Measurements from ENCODE around the gene CD84.

Gene CD84

DNA sequence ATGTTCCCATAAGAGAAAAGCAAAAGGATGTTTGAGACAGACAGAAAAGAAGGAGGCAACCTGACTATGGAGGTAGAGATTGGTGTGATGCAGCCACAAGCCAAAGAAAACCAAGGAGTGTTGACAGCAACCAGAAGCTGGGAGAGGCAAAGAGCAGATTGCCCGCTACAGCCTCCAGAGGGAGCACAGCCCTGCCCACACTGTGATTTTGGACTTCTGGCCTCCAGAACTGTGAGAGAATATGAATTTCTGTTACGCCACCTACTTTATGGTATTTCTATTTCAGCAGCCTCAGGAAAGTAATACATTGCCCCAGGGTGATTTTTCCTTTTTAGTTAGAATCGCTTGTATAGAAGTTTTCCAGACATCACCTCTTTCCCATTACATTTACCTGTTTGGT is 84.7 kb downstream of the CD84 start:
- TF ChIP-seq, protein P1, sequence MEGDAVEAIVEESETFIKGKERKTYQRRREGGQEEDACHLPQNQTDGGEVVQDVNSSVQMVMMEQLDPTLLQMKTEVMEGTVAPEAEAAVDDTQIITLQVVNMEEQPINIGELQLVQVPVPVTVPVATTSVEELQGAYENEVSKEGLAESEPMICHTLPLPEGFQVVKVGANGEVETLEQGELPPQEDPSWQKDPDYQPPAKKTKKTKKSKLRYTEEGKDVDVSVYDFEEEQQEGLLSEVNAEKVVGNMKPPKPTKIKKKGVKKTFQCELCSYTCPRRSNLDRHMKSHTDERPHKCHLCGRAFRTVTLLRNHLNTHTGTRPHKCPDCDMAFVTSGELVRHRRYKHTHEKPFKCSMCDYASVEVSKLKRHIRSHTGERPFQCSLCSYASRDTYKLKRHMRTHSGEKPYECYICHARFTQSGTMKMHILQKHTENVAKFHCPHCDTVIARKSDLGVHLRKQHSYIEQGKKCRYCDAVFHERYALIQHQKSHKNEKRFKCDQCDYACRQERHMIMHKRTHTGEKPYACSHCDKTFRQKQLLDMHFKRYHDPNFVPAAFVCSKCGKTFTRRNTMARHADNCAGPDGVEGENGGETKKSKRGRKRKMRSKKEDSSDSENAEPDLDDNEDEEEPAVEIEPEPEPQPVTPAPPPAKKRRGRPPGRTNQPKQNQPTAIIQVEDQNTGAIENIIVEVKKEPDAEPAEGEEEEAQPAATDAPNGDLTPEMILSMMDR (IDR thresholded peaks at IDR 0.05; ENCODE audit: low read depth, low read length), result peak; percentile 30
- TF ChIP-seq POLR2A (IDR thresholded peaks at IDR 0.05; ENCODE audit: extremely low read depth, insufficient read length), result no peak
- H3K4me3 ChIP-seq (ENCODE audit: low read depth, low read length), result no peak overlapping the region
- peak; percentile 32 for DNase-seq (ENCODE audit: low read depth)

DNA sequence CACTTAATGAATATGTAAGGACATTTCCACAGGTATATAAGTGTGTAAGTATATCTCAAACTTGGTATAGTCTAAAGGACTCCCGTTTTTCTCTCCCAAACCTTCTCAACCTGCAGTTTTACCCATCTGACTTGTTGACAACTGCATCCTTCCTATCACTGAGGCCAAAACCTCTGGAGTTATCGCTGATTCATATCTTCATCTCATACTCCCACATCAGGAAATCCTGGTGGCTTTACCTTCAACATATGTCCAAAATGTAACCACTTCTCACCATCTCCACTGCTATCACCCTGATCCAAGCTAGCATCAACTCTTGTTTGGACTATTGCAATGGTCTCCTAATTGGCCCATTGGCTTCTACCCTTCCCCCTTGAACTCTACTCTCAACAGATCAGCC is 86.7 kb downstream of the CD84 start:
- H3K4me3 ChIP-seq (ENCODE audit: low read depth, low read length), result no peak overlapping the region
- TF ChIP-seq, protein P1 (IDR thresholded peaks at IDR 0.05; ENCODE audit: low read depth, low read length), result no peak
- TF ChIP-seq MYC (IDR thresholded peaks at IDR 0.05; ENCODE audit: low read depth, low read length) (no peak), POLR2A (IDR thresholded peaks at IDR 0.05; ENCODE audit: extremely low read depth, insufficient read length) (no peak)
- TF ChIP-seq, protein P2, sequence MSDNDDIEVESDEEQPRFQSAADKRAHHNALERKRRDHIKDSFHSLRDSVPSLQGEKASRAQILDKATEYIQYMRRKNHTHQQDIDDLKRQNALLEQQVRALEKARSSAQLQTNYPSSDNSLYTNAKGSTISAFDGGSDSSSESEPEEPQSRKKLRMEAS (IDR thresholded peaks at IDR 0.05; ENCODE audit: low read depth, low read length), result no peak
- no peak for DNase-seq (ENCODE audit: low read depth)

DNA sequence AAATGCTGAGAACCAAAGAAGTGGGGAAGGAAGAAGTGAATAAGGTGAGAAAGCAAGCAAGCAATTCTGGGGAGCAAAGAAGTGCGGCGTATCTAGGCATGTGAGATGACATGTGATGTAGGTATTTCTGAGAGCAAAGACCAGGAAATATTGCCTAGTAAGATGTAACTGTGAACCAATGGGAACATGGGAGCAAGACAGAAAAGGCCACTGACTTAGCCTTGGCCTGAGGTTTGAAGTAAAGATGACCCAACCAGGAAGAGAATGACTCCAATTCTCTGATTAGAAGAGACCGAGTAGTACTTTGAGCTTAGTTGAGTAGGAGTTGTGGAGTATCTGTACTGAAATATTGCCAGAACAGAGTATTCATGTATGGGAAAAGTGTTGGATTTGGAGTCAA is 87.3 kb downstream of the CD84 start:
- TF ChIP-seq MYC (IDR thresholded peaks at IDR 0.05; ENCODE audit: low read depth, low read length) (no peak), POLR2A (IDR thresholded peaks at IDR 0.05; ENCODE audit: extremely low read depth, insufficient read length) (no peak)
- TF ChIP-seq, protein P2 (IDR thresholded peaks at IDR 0.05; ENCODE audit: low read depth, low read length), result no peak
- TF ChIP-seq, protein P1 (IDR thresholded peaks at IDR 0.05; ENCODE audit: low read depth, low read length), result no peak
- DNase-seq (ENCODE audit: low read depth), result no peak
- no peak overlapping the region for H3K4me3 ChIP-seq (ENCODE audit: low read depth, low read length)
